SK-N-SH (cell line): ENCODE data around the gene MALT1.

Source experiments
- EP300 ChIP-seq, 2 experiments: IDR thresholded peaks; 2 replicates each; pipeline versions ENCODE4 v1.4.0 to v1.6.1; 2012; ENCODE audit warnings: borderline replicate concordance in 1 of 2, low read depth in 1 of 2, low read length in 1 of 2
- JUND ChIP-seq: IDR thresholded peaks from 2 replicates; pipeline ENCODE4 v1.4.0; 2012
- RCOR1 ChIP-seq: fragments of 150-350 bp; IDR thresholded peaks from 2 replicates; pipeline ENCODE4 v1.6.1; 2017; ENCODE audit warnings: antibody characterized with exemption, low read length

DNA sequence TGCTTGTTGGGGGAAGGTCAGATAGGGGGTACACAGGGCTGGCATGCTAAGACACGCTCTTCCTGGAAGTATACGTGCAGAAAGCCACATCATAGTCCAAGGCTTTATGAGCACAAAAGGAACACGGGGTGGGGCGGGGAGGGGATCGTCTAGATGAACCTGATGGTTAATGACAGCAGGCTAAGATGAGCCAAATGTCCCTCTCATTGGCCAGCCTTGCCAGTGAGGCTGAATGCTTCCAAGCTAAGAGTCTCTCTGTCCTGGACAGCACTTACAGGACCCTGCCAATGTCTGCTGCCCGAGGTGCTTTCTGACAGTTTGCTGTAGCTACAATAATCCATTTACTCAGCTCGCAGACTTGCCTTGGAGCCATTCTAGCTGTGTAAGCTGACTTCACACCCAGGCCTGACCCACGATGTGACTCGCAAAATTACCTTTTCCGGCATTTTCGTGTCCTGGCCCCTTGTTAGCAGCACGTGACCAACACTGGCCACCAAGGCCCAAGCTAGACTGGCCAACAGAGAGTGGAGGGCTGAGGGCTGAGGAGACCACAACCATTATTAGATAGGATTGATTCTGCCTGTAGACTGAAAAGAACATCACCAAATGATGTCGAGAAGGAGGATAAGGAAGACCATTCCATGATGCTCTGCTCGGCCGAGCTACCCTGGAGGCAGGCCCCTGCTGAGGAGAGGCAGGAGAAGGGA lies 84.2 kb downstream of the MALT1 start:
- TF ChIP-seq JUND (no peak), EP300 (IDR thresholded peaks at IDR 0.05; ENCODE audit: borderline replicate concordance in 1 of 2, low read depth in 1 of 2, low read length in 1 of 2) (no peak), RCOR1 (no peak)
